OCI-LY3 (cell line): ENCODE data around the gene OR4D5.

ENCODE experiments used
- CTCF ChIP-seq: fragments of 200-600, 300-600 bp; sonication (generic); IDR thresholded peaks from 2 replicates; pipeline ENCODE4 v1.5.1; 2014; ENCODE audit warnings: antibody characterized with exemption, low read length, low read depth
- EZH2phosphoT487 ChIP-seq: fragments of 200-600 bp; shearing (Covaris generic); IDR thresholded peaks from 2 replicates; pipeline ENCODE4 v1.6.1; 2018; ENCODE audit warnings: antibody characterized with exemption, mixed run types, low read depth

DNA sequence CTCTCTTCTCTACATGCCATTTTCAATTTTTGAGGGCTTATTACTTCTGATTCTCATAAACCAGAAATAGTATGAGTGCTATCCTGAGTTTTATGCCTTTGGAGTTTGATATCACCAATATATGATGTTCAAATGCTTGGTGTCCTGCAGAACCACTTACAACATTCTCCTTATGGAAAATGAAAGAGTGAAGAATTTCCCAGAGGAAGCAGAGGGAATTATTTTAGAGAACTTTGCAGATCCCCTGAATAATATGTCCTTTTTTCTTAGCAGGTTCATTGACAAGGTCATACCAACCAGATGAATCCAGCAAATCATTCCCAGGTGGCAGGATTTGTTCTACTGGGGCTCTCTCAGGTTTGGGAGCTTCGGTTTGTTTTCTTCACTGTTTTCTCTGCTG lies at the start of gene OR4D5:
- no peak for TF ChIP-seq EZH2phosphoT487
- TF ChIP-seq CTCF, result no peak
